ENCODE results near the gene CADPS. TPM values are rescaled to one million over a fixed set of nuclear protein-coding genes. Genes with fewer than 3 reads are reported as not detected.

Gene CADPS
- total and polyA plus RNA-seq, 2 experiments from 2014 or later: 49.2 to 63.8 TPM

GRCh38 chr3:62562596-62562995 is 312.6 kb downstream of the CADPS start:
- no peak overlapping the region for H3K27ac ChIP-seq
- no peaks in the 10 kb centered on the region for H3K27me3 ChIP-seq
- H3K36me3 ChIP-seq: no peaks in the 10 kb centered on the region
- H3K9me3 ChIP-seq (ENCODE audit: low read depth): no peaks in the 10 kb centered on the region
- peak in 1 of 2 donors; percentile 56 for DNase-seq (ENCODE audit: low read depth in 1 of 2, low spot score in 1 of 2)
- peaks cover under 1% of the 10 kb centered on the region for H3K4me1 ChIP-seq (ENCODE audit: low read depth)
- TF ChIP-seq, protein P1, sequence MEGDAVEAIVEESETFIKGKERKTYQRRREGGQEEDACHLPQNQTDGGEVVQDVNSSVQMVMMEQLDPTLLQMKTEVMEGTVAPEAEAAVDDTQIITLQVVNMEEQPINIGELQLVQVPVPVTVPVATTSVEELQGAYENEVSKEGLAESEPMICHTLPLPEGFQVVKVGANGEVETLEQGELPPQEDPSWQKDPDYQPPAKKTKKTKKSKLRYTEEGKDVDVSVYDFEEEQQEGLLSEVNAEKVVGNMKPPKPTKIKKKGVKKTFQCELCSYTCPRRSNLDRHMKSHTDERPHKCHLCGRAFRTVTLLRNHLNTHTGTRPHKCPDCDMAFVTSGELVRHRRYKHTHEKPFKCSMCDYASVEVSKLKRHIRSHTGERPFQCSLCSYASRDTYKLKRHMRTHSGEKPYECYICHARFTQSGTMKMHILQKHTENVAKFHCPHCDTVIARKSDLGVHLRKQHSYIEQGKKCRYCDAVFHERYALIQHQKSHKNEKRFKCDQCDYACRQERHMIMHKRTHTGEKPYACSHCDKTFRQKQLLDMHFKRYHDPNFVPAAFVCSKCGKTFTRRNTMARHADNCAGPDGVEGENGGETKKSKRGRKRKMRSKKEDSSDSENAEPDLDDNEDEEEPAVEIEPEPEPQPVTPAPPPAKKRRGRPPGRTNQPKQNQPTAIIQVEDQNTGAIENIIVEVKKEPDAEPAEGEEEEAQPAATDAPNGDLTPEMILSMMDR (IDR thresholded peaks at IDR 0.05; ENCODE audit: low read depth, low read length): no peak
- H3K4me3 ChIP-seq: no peak overlapping the region

DNA sequence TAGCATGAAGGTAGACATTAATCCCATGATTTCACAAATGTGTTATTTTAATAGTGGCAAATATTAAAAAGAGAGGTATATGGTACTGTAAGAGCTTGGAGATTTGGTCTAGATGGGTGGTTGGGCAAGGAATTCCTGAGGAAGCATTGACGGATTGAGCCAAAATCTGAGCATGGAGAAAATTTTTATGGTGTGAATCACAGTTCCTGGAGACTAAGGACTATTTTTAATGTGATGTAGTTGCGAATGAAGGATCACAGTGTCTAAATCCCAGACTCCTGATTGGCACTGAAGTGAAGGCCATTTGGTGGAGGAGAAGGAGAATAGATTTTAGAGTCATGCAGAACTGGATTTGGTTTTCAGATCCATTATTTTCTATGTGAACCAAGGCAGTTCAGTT is 313.2 kb downstream of the CADPS start:
- Histone ChIP-seq H3K4me3 (no peak overlapping the region), H3K9me3 (ENCODE audit: low read depth) (no peaks in the 10 kb centered on the region), H3K27ac (no peak overlapping the region), H3K4me1 (ENCODE audit: low read depth) (no peaks in the 10 kb centered on the region), H3K27me3 (no peaks in the 10 kb centered on the region), H3K36me3 (no peaks in the 10 kb centered on the region)
- DNase-seq (ENCODE audit: low read depth in 1 of 2, low spot score in 1 of 2): peak in 1 of 2 donors; percentile 82
- TF ChIP-seq, protein P1 (IDR thresholded peaks at IDR 0.05; ENCODE audit: low read depth, low read length): no peak

GRCh38 chr3:62559831-62560445 is 315.3 kb downstream of the CADPS start:
- TF ChIP-seq, protein P1 (IDR thresholded peaks at IDR 0.05; ENCODE audit: low read depth, low read length): peak; percentile 62

GRCh38 chr3:62558549-62559112 is 316.6 kb downstream of the CADPS start:
- Histone ChIP-seq H3K4me3 (no peak overlapping the region), H3K9me3 (ENCODE audit: low read depth) (no peaks in the 10 kb centered on the region), H3K27me3 (no peaks in the 10 kb centered on the region), H3K27ac (no peak overlapping the region), H3K36me3 (peaks cover 4% of the 10 kb centered on the region), H3K4me1 (ENCODE audit: low read depth) (no peaks in the 10 kb centered on the region)
- peak; percentile 41 for DNase-seq (ENCODE audit: low read depth in 1 of 2, low spot score in 1 of 2)
- TF ChIP-seq, protein P1 (IDR thresholded peaks at IDR 0.05; ENCODE audit: low read depth, low read length): peak; percentile 75

More at GRCh38 chr3:62559831-62560445, 315.3 kb downstream of the CADPS start:
- Histone ChIP-seq H3K4me1 (ENCODE audit: low read depth) (no peaks in the 10 kb centered on the region), H3K4me3 (no peak overlapping the region), H3K27me3 (no peaks in the 10 kb centered on the region), H3K27ac (no peak overlapping the region), H3K9me3 (ENCODE audit: low read depth) (no peaks in the 10 kb centered on the region), H3K36me3 (peaks cover 4% of the 10 kb centered on the region)
- peak; percentile 10 to 65 for DNase-seq (ENCODE audit: low read depth in 1 of 2, low spot score in 1 of 2)

DNA sequence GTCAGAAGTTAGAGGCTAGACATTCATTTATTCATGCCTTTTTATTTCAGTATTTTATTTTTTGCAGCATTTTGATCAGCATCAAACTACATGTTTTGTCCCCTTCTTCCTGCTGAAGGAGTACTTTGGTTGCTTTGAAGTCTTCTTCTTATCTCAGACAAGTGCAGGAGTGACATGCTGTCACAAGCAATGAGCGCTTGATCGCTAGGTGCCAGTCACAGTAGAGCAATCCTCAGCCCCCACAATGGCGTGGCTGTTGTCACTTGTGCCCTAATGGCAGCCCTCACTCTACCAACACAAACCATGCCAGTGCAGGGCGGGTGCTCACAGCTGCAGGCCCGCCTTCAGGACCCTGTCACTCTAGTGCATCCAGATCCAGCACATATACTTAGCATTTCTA is 317.2 kb downstream of the CADPS start:
- no peak for DNase-seq (ENCODE audit: low read depth in 1 of 2, low spot score in 1 of 2)
- no peaks in the 10 kb centered on the region for H3K9me3 ChIP-seq (ENCODE audit: low read depth)

More for the DNA sequence above, 317.2 kb downstream of the CADPS start:
- Histone ChIP-seq H3K27ac (no peak overlapping the region), H3K4me1 (ENCODE audit: low read depth) (no peaks in the 10 kb centered on the region), H3K36me3 (peaks cover 4% of the 10 kb centered on the region), H3K4me3 (no peak overlapping the region), H3K27me3 (no peaks in the 10 kb centered on the region)
- TF ChIP-seq, protein P1 (IDR thresholded peaks at IDR 0.05; ENCODE audit: low read depth, low read length): no peak
